T-helper 1 cell treated with Interleukin-12 subunit alpha and Interleukin-12 subunit beta and Interleukin-4 antibody, amounts not matched to agents 30 μg/mL and 1 μg/mL, for 36 hours (primary cell): ENCODE measurements around the gene USP13.
"Not testable (repeated sequence)": the region's sequence is repeated elsewhere in the genome, so short reads cannot be mapped to it uniquely, and the experiment has no call there.

Experiments
- H3K27ac Mint-ChIP-seq: one replicate; pipeline ENCODE4 v1.8.0; 2021; ENCODE audit warnings: mild to moderate bottlenecking, mixed read lengths
- H3K27me3 Mint-ChIP-seq: one replicate; pipeline ENCODE4 v1.8.0; 2021; ENCODE audit warnings: low read depth, mixed read lengths
- H3K36me3 Mint-ChIP-seq: one replicate; pipeline ENCODE4 v1.8.0; 2021; ENCODE audit warnings: low read depth, mixed read lengths
- H3K4me1 Mint-ChIP-seq: one replicate; pipeline ENCODE4 v1.8.0; 2021; ENCODE audit warnings: low read depth, mixed read lengths
- H3K4me3 Mint-ChIP-seq: one replicate; pipeline ENCODE4 v1.8.0; 2021; ENCODE audit warnings: mild to moderate bottlenecking, moderate library complexity, mixed read lengths
- H3K9me3 Mint-ChIP-seq: one replicate; pipeline ENCODE4 v1.8.0; 2021; ENCODE audit warnings: mixed read lengths

Gene USP13

DNA sequence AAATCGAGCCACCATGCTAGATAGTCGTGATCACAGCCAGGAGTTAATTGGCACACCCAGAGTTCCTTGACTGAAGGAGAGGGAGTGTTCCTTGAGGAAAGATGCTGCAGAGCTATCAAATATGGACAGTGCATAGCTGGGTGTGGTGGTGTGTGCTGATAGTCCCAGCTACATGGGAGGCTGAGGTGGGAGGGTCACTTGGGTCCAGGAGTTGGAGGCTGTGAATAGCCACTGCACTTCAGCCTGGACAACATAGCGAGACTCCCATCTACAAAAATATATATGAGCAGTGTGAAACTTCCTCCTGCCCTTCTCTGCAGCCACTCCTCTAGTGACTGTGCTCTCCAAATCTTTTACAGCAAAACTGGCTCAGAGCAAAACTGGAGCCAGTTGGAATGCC lies 10.0 kb upstream of the USP13 start:
- no peaks in the 10 kb centered on the region for H3K36me3 Mint-ChIP-seq
- no peak overlapping the region for H3K27ac Mint-ChIP-seq
- H3K9me3 Mint-ChIP-seq, result no peaks in the 10 kb centered on the region
- H3K4me1 Mint-ChIP-seq, result peaks cover 2% of the 10 kb centered on the region
- H3K4me3 Mint-ChIP-seq, result no peak overlapping the region
- H3K27me3 Mint-ChIP-seq, result no peaks in the 10 kb centered on the region

- H3K4me1 Mint-ChIP-seq, H3K27ac Mint-ChIP-seq, H3K4me3 Mint-ChIP-seq, H3K36me3 Mint-ChIP-seq, H3K9me3 Mint-ChIP-seq, H3K27me3 Mint-ChIP-seq: not testable (repeated sequence)
Measured at GRCh38 chr3:179643837-179644236, 9.0 kb upstream of the USP13 start.

DNA sequence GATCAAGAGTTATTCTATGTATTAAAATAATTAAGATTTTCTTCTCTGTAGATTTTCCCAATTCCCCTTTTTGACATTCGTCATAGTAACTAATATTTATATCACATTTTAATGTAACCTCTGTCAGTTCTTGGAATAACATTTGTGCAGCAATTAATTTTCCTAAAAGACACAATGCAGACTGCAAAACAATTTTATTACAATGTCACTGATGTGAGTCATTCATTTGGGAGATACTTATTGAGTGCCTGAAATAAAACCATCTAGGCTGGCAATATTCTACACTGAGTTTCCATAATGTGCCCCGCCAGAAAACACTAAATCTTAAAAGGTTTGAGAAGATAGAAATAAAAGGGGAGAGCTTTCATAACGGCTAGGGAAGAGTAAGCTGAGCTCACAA lies 6.7 kb upstream of the USP13 start:
- Mint-ChIP-seq H3K9me3 (no peaks in the 10 kb centered on the region), H3K27ac (no peak overlapping the region), H3K27me3 (peaks cover 2% of the 10 kb centered on the region), H3K4me1 (peaks cover 6% of the 10 kb centered on the region), H3K36me3 (no peaks in the 10 kb centered on the region), H3K4me3 (no peak overlapping the region)

DNA sequence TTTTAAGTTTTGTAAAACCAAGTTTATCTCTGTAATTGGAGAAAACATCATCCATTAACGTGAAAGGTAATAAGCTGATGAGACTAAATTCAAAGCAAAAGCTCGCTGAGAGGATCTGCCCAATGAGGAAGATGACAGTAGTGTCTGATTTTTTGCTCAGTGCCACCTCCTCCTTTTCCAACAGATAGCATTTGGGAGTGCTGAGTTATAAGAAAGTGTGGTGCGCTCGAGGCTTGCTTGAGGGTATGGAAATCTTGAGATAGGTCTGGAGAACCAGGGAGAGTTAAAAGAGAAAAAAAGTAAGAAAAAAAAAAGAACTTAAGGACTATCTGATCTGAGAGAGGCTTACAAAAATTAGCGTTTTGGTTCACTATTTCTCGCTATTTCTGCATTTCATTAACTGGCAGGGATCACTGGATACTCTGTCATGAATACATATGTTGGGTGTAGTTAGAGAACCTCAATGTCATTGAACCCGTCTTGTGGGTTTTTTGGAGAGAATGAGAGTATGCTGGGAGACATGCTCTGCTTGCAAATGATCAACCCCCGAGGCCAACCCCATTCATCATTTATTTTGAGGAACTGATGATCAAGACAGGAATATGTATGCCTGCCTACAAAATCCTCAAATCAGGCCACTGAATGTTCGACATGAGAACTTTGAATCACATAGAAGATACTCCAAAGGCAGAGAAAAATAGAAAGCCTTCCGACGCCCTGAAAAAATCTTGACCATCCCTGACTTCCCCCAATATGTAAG lies 973 bp upstream of the USP13 start:
- peak overlapping the region; percentile 2 for H3K27ac Mint-ChIP-seq
- H3K36me3 Mint-ChIP-seq, result peaks cover 3% of the 10 kb centered on the region
- H3K9me3 Mint-ChIP-seq, result no peaks in the 10 kb centered on the region
- H3K27me3 Mint-ChIP-seq, result peaks cover 15% of the 10 kb centered on the region
- peak overlapping the region; percentile 59 for H3K4me3 Mint-ChIP-seq
- peaks cover 22% of the 10 kb centered on the region for H3K4me1 Mint-ChIP-seq

GRCh38 chr3:179653096-179653797 lies 407 bp downstream of the USP13 start:
- H3K27me3 Mint-ChIP-seq, result peaks cover 15% of the 10 kb centered on the region
- no peaks in the 10 kb centered on the region for H3K9me3 Mint-ChIP-seq
- peaks cover 22% of the 10 kb centered on the region for H3K4me1 Mint-ChIP-seq
- H3K4me3 Mint-ChIP-seq, result peak overlapping the region; percentile 93
- H3K27ac Mint-ChIP-seq, result peak overlapping the region; percentile 86
- H3K36me3 Mint-ChIP-seq, result peaks cover 3% of the 10 kb centered on the region

DNA sequence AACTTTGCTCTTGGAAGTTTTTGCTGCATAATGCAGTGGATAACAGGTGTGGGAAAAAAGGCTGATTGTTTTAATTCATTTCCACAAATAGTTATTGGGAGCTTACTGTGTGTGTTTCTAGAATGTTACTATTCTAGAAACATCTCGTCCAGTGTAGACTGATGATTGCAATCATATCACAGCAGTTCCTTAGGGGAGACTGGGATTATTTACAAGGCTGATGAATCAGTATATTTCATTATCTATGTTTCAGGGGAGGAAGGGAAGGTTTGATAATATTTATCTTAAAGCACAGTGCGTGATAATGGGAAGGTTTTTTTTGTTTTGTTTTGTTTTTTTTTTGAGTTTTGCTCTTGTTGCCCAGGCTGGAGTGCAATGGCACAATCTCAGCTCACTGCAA lies 2.4 kb downstream of the USP13 start:
- H3K27ac Mint-ChIP-seq, result no peak overlapping the region
- no peak overlapping the region for H3K4me3 Mint-ChIP-seq
- no peaks in the 10 kb centered on the region for H3K9me3 Mint-ChIP-seq
- peaks cover 15% of the 10 kb centered on the region for H3K27me3 Mint-ChIP-seq
- peaks cover 20% of the 10 kb centered on the region for H3K4me1 Mint-ChIP-seq
- H3K36me3 Mint-ChIP-seq, result peaks cover 3% of the 10 kb centered on the region

DNA sequence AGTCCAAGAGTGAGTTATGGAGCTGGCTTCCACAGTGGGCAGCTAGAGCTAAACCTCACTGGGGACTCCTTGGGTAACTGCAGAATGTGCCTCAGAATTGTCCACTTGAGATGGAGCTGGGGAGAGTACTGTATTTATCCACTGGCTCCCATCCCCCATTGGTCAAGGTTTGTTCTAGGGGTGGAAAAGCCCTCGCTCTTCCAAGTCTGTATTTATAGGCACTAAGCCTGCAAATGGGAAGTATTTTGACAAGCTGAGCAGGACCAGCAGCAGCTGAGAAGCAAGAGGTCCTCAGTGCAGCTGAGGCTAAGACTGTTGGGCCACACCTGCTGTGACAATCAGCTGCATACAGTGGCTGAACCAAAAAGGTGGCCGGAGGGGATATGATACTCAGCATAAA lies 5.8 kb downstream of the USP13 start:
- Mint-ChIP-seq H3K9me3 (no peaks in the 10 kb centered on the region), H3K4me1 (peaks cover 11% of the 10 kb centered on the region), H3K36me3 (peaks cover 2% of the 10 kb centered on the region), H3K27me3 (no peaks in the 10 kb centered on the region), H3K27ac (no peak overlapping the region), H3K4me3 (no peak overlapping the region)

DNA sequence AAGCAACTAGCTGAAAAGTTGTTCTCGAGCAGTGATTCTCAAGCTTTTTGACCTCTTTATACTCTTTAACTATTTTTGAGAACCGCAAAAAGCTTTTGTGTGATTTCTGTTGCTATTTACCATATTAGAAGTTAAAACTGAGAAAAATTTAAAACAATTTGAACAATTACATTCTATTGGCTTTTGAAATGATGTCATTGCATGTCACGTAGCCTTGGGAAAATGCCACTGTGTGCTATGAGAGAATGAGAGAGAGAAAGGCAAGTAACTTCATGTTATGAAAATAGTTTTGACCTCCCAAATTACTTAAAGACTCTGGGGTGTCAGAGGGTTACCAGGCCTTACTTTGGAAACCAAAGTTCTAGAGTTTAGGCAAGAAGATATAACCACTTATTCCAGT lies 8.0 kb downstream of the USP13 start:
- Mint-ChIP-seq H3K36me3 (no peaks in the 10 kb centered on the region), H3K4me1 (peaks cover 2% of the 10 kb centered on the region), H3K27me3 (no peaks in the 10 kb centered on the region)

GRCh38 chr3:179661777-179662176 lies 8.9 kb downstream of the USP13 start:
- H3K4me1 Mint-ChIP-seq, result peaks cover 2% of the 10 kb centered on the region
- H3K27ac Mint-ChIP-seq, result no peak overlapping the region
- H3K9me3 Mint-ChIP-seq, result no peaks in the 10 kb centered on the region
- H3K36me3 Mint-ChIP-seq, result no peaks in the 10 kb centered on the region
- no peak overlapping the region for H3K4me3 Mint-ChIP-seq
- H3K27me3 Mint-ChIP-seq, result no peaks in the 10 kb centered on the region

More for the DNA sequence above, 8.0 kb downstream of the USP13 start:
- Mint-ChIP-seq H3K4me3 (no peak overlapping the region), H3K9me3 (no peaks in the 10 kb centered on the region), H3K27ac (no peak overlapping the region)

- Mint-ChIP-seq H3K27me3 (no peaks in the 10 kb centered on the region), H3K4me1 (peaks cover 2% of the 10 kb centered on the region), H3K36me3 (no peaks in the 10 kb centered on the region), H3K4me3 (no peak overlapping the region), H3K27ac (no peak overlapping the region), H3K9me3 (no peaks in the 10 kb centered on the region)
Measured at GRCh38 chr3:179663093-179663492, 10.3 kb downstream of the USP13 start.

GRCh38 chr3:179666030-179666429 lies 13.2 kb downstream of the USP13 start:
- Mint-ChIP-seq H3K27ac (no peak overlapping the region), H3K36me3 (no peaks in the 10 kb centered on the region)

DNA sequence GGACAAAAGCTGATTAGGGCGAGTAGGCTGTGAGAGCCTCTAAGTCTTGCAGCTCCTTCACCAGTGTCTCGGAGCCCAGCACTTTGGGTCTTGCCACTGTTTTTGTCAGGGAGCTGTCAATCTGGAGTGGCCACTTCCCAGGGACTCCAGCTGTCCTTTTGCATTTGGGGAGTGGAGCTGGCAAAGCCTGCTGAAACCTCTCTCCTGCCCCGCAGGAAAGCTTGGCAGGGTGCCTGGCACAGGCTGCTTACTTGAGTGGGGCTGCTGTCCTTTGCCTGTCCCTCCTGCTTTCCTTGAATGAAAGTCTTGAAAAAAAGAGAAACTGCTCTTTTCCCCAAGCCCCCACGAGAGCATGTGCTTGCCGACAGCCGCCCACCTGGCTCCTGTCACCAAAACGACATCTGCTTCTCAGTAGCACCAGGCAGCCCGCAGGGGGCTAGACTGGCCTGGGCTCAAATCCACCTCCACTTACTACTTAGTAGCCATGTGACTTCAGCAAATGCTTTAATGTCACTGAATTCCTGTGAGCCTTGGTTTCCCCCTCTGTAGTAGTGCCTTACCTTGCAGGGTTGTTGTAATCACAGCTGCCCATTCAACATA lies 13.7 kb downstream of the USP13 start:
- H3K4me3 Mint-ChIP-seq, result no peak overlapping the region
- H3K9me3 Mint-ChIP-seq, result no peaks in the 10 kb centered on the region
- peaks cover 2% of the 10 kb centered on the region for H3K4me1 Mint-ChIP-seq
- H3K36me3 Mint-ChIP-seq, result no peaks in the 10 kb centered on the region
- H3K27ac Mint-ChIP-seq, result no peak overlapping the region
- H3K27me3 Mint-ChIP-seq, result no peaks in the 10 kb centered on the region

More at GRCh38 chr3:179666030-179666429, 13.2 kb downstream of the USP13 start:
- no peaks in the 10 kb centered on the region for H3K27me3 Mint-ChIP-seq
- H3K4me3 Mint-ChIP-seq, result no peak overlapping the region
- no peaks in the 10 kb centered on the region for H3K9me3 Mint-ChIP-seq
- H3K4me1 Mint-ChIP-seq, result peaks cover 2% of the 10 kb centered on the region

DNA sequence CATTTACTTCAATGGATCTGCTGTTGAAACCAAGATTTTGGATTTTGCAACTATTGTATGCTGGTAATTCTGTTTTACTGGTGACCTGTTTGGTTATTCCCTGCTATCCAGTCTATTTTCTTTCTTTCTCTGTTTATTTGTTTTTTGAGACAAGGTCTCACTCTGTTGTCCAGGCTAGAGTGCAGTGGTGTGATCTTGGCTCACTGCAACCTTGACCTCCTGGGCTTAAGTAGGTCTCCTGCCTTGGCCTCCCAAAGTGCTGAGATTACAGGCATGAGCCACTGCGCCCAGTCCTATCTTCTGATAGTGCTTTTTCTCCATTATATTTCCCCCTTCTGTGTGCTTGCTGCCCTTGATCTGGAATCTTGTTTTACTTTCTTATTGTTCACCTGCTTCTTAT lies 15.6 kb downstream of the USP13 start:
- no peaks in the 10 kb centered on the region for H3K9me3 Mint-ChIP-seq
- no peaks in the 10 kb centered on the region for H3K27me3 Mint-ChIP-seq
- peaks cover 2% of the 10 kb centered on the region for H3K4me1 Mint-ChIP-seq
- H3K36me3 Mint-ChIP-seq, result no peaks in the 10 kb centered on the region
- no peak overlapping the region for H3K27ac Mint-ChIP-seq
- no peak overlapping the region for H3K4me3 Mint-ChIP-seq

- no peaks in the 10 kb centered on the region for H3K9me3 Mint-ChIP-seq
- no peaks in the 10 kb centered on the region for H3K4me1 Mint-ChIP-seq
- no peaks in the 10 kb centered on the region for H3K27me3 Mint-ChIP-seq
- no peaks in the 10 kb centered on the region for H3K36me3 Mint-ChIP-seq
- no peak overlapping the region for H3K27ac Mint-ChIP-seq
- no peak overlapping the region for H3K4me3 Mint-ChIP-seq
Measured at GRCh38 chr3:179670311-179670710, 17.5 kb downstream of the USP13 start.

GRCh38 chr3:179671309-179671708 lies 18.5 kb downstream of the USP13 start:
- Mint-ChIP-seq H3K27ac (no peak overlapping the region), H3K4me3 (no peak overlapping the region)

More at GRCh38 chr3:179671309-179671708, 18.5 kb downstream of the USP13 start:
- Mint-ChIP-seq H3K36me3 (no peaks in the 10 kb centered on the region), H3K4me1 (no peaks in the 10 kb centered on the region), H3K9me3 (no peaks in the 10 kb centered on the region), H3K27me3 (no peaks in the 10 kb centered on the region)
